IMR-90 (cell line): ENCODE data around the gene MAGI1. TPM values are rescaled to one million over a fixed set of nuclear protein-coding genes. Genes with fewer than 3 reads are reported as not detected.

Experiments used
- ATAC-seq: fragments of 200-7000 bp; cut with Tn5 transposase; 2 replicates; pipeline ENCODE4 v1.9.1; 2020; ENCODE audit warnings: low read depth, mild to moderate bottlenecking, moderate library complexity
- BruUV-seq: library from RNA; stranded (reverse); fragments of 400-500 nt; replicated peaks from 2 replicates; lab custom pipeline; 2021; lab: Mats Ljungman, UMichigan
- CTCF ChIA-PET: fragments of 300-600 bp; formaldehyde crosslinking; extraction: SDS; loops from one replicate; lab custom pipeline; 2021; ENCODE audit warnings: antibody characterized with exemption; lab: Yijun Ruan, JAX
- POLR2A ChIA-PET: fragments of 300-600 bp; sonication (Branson Sonifier 250); formaldehyde crosslinking; loops from one replicate; lab custom pipeline; 2022; ENCODE audit warnings: antibody characterized with exemption; ENCODE audit not compliant: unreplicated experiment; lab: Charles Lee
- DNase-seq: peaks from one replicate; pipeline ENCODE4 v3.0.0; 2013
- H2AFZ ChIP-seq: replicated peaks from 2 replicates; pipeline ENCODE3; 2013; ENCODE audit warnings: low read length, mild to moderate bottlenecking; ENCODE audit not compliant: poor library complexity
- H2AK5ac ChIP-seq: 2 replicates; pipeline ENCODE4 v1.6.1; 2013; ENCODE audit warnings: low read depth, low read length, inconsistent platforms
- H2AK9ac ChIP-seq: replicated peaks from 2 replicates; pipeline ENCODE3; 2013; ENCODE audit warnings: mild to moderate bottlenecking, low read depth, low read length, moderate library complexity; ENCODE audit not compliant: poor library complexity
- H2BK120ac ChIP-seq: 2 replicates; pipeline ENCODE4 v1.6.1; 2013; ENCODE audit warnings: low read depth, low read length, inconsistent platforms
- H2BK15ac ChIP-seq: 3 replicates; pipeline ENCODE4 v1.6.1; 2013; ENCODE audit warnings: low read depth, low read length, inconsistent platforms
- H2BK20ac ChIP-seq: 2 replicates; pipeline ENCODE4 v1.6.1; 2013; ENCODE audit warnings: low read depth, mild to moderate bottlenecking, inconsistent platforms, low read length, moderate library complexity
- H2BK5ac ChIP-seq: 2 replicates; pipeline ENCODE4 v1.6.1; 2013; ENCODE audit warnings: mild to moderate bottlenecking, low read depth, low read length, inconsistent platforms; ENCODE audit not compliant: poor library complexity, severe bottlenecking
- H3K14ac ChIP-seq: replicated peaks from 2 replicates; pipeline ENCODE4 v1.6.1; 2013; ENCODE audit warnings: low read depth, low read length, inconsistent platforms
- H3K18ac ChIP-seq: 2 replicates; pipeline ENCODE4 v1.6.1; 2013; ENCODE audit warnings: low read depth, low read length, control low read depth
- H3K23ac ChIP-seq: 2 replicates; pipeline ENCODE4 v1.6.1; 2013; ENCODE audit warnings: low read depth, low read length, inconsistent platforms
- H3K27ac ChIP-seq: 2 replicates; pipeline ENCODE4 v1.5.1; 2013; ENCODE audit warnings: mild to moderate bottlenecking, control low read depth, low read length; ENCODE audit not compliant: insufficient read depth
- H3K27me3 ChIP-seq: 2 replicates; pipeline ENCODE4 v1.6.1; 2013; ENCODE audit warnings: low read length; ENCODE audit not compliant: control insufficient read depth, insufficient read depth
- H3K36me3 ChIP-seq: 2 replicates; pipeline ENCODE4 v1.6.1; 2013; ENCODE audit warnings: low read length, mixed read lengths; ENCODE audit not compliant: control insufficient read depth, insufficient read depth
- H3K4ac ChIP-seq: 2 replicates; pipeline ENCODE4 v1.6.1; 2013; ENCODE audit warnings: low read depth, low read length, inconsistent platforms
- H3K4me1 ChIP-seq: 2 replicates; pipeline ENCODE4 v1.6.1; 2013; ENCODE audit warnings: low read length, mixed read lengths; ENCODE audit not compliant: control insufficient read depth, insufficient read depth
- H3K4me2 ChIP-seq: 2 replicates; pipeline ENCODE4 v1.6.1; 2013; ENCODE audit warnings: low read depth, mild to moderate bottlenecking, control low read depth, low read length, moderate library complexity
- H3K4me3 ChIP-seq: 2 replicates; pipeline ENCODE4 v1.5.1; 2013; ENCODE audit warnings: low read depth, mild to moderate bottlenecking, control low read depth, low read length, moderate library complexity; ENCODE audit not compliant: insufficient read depth
- H3K56ac ChIP-seq: 2 replicates; pipeline ENCODE4 v1.6.1; 2013; ENCODE audit warnings: low read length, inconsistent platforms; ENCODE audit not compliant: insufficient read depth; ENCODE audit errors: extremely low read depth
- H3K79me1 ChIP-seq, 2 experiments: 2 replicates each; pipeline ENCODE4 v1.6.1; 2013; ENCODE audit warnings: low read length in 2 of 2, inconsistent platforms in 1 of 2, low read depth in 1 of 2
- H3K9ac ChIP-seq: 2 replicates; pipeline ENCODE4 v1.6.1; 2013; ENCODE audit warnings: low read depth, low read length, control low read depth
- H3K9me1 ChIP-seq: 2 replicates; pipeline ENCODE4 v1.6.1; 2013; ENCODE audit warnings: low read length, inconsistent platforms; ENCODE audit not compliant: insufficient read depth
- H3K9me3 ChIP-seq: 2 replicates; pipeline ENCODE4 v1.6.1; 2013; ENCODE audit warnings: low read length; ENCODE audit not compliant: control insufficient read depth, insufficient read depth
- H4K20me1 ChIP-seq: 2 replicates; pipeline ENCODE4 v1.6.1; 2013; ENCODE audit warnings: low read length, inconsistent platforms; ENCODE audit not compliant: insufficient read depth
- H4K5ac ChIP-seq: 2 replicates; pipeline ENCODE4 v1.6.1; 2013; ENCODE audit warnings: mild to moderate bottlenecking, low read depth, low read length, control low read depth
- H4K8ac ChIP-seq, 2 experiments: 2 replicates each; pipeline ENCODE4 v1.6.1; 2013; ENCODE audit warnings: low read depth in 2 of 2, low read length in 2 of 2, control low read depth in 1 of 2, inconsistent platforms in 1 of 2
- H4K91ac ChIP-seq: 2 replicates; pipeline ENCODE4 v1.6.1; 2013; ENCODE audit warnings: low read depth, low read length, inconsistent platforms; ENCODE audit not compliant: insufficient read depth
- BHLHE40 ChIP-seq: fragments of 150-350 bp; IDR thresholded peaks from 2 replicates; pipeline ENCODE4 v1.6.1; 2016; ENCODE audit warnings: mild to moderate bottlenecking, low read depth, low read length
- CEBPB ChIP-seq: IDR thresholded peaks from 2 replicates; pipeline ENCODE4 v1.6.1; 2012; ENCODE audit warnings: low read depth, low read length, improper control_type of control experiment
- CHD1 ChIP-seq: IDR thresholded peaks from 2 replicates; pipeline ENCODE4 v1.6.1; 2012; ENCODE audit warnings: low read depth, low read length, improper control_type of control experiment
- FOS ChIP-seq: fragments of 150-350 bp; IDR thresholded peaks from 2 replicates; pipeline ENCODE4 v1.6.1; 2016; ENCODE audit warnings: low read depth, low read length
- MAFK ChIP-seq: IDR thresholded peaks from 2 replicates; pipeline ENCODE4 v1.6.1; 2012; ENCODE audit warnings: low read depth, low read length, improper control_type of control experiment
- MAZ ChIP-seq: IDR thresholded peaks from 2 replicates; pipeline ENCODE4 v1.6.1; 2012; ENCODE audit warnings: low read depth, mild to moderate bottlenecking, low read length, improper control_type of control experiment, moderate library complexity, borderline replicate concordance
- MXI1 ChIP-seq: IDR thresholded peaks from 2 replicates; pipeline ENCODE4 v1.6.1; 2012; ENCODE audit warnings: low read depth, mild to moderate bottlenecking, low read length, moderate library complexity, borderline replicate concordance
- NFE2L2 ChIP-seq: fragments of 150-350 bp; IDR thresholded peaks from 2 replicates; pipeline ENCODE4 v1.6.1; 2016; ENCODE audit warnings: low read depth, mild to moderate bottlenecking, low read length
- POLR2A ChIP-seq: IDR thresholded peaks from 2 replicates; pipeline ENCODE4 v1.6.1; 2012; ENCODE audit warnings: mild to moderate bottlenecking, low read depth, low read length
- RAD21 ChIP-seq: IDR thresholded peaks from 2 replicates; pipeline ENCODE4 v1.6.1; 2012; ENCODE audit warnings: low read length, improper control_type of control experiment
- RCOR1 ChIP-seq: IDR thresholded peaks from 2 replicates; pipeline ENCODE4 v1.6.1; 2012; ENCODE audit warnings: mild to moderate bottlenecking, low read length, improper control_type of control experiment; ENCODE audit not compliant: insufficient replicate concordance
- RFX5 ChIP-seq: IDR thresholded peaks from 2 replicates; pipeline ENCODE4 v1.8.0; 2012; ENCODE audit warnings: low read depth, mild to moderate bottlenecking, low read length, moderate library complexity
- SMC3 ChIP-seq: fragments of 150-350 bp; IDR thresholded peaks from 2 replicates; pipeline ENCODE4 v1.6.1; 2016; ENCODE audit warnings: low read depth, mild to moderate bottlenecking, antibody characterized with exemption, low read length, moderate library complexity
- USF2 ChIP-seq: fragments of 150-350 bp; IDR thresholded peaks from 2 replicates; pipeline ENCODE4 v1.6.1; 2017; ENCODE audit warnings: mild to moderate bottlenecking, antibody characterized with exemption, low read length, low read depth
- WGBS, 2 experiments: methylation state at CpG; one replicate each; pipeline versions ENCODE4 v1.1.5 to v1.1.7; 2013; ENCODE audit warnings: missing lambda C conversion rate in 2 of 2; ENCODE audit not compliant: insufficient read length in 1 of 2; ENCODE audit errors: extremely low coverage in 2 of 2; 5-methylcytosine and 5-hydroxymethylcytosine counted together
- dilution Hi-C: fragments of 300-500 bp; cut with HindIII; formaldehyde crosslinking; loops from one replicate; pipeline ENCODE4 v1.14.3; 2018; ENCODE audit warnings: low sequenced_read_pairs; ENCODE audit not compliant: unreplicated experiment
- in situ Hi-C: fragments of 300-500 bp; cut with MboI; formaldehyde crosslinking; loops from 3 replicates; pipeline ENCODE4 v1.14.3; 2019; ENCODE audit warnings: low sequenced_read_pairs, inconsistent platforms, mixed read lengths
- intact Hi-C: fragments of 100-400 bp; cut with micrococcal nuclease; formaldehyde crosslinking; loops from 2 replicates; pipeline ENCODE4 v1.10.0; 2022
- polyA plus RNA-seq, 3 experiments: library from polyadenylated mRNA; depleted of rRNA; stranded (reverse); fragments of >200 nt; gene quantifications; 2 replicates each; pipeline ENCODE4 v1.2.3, GENCODE V29; 2012; ENCODE audit warnings: low replicate concordance in 1 of 3
- total RNA-seq: library from RNA; depleted of rRNA; stranded (reverse); fragments of >200 nt; gene quantifications from 2 replicates; pipeline ENCODE4 v1.2.3, GENCODE V29; 2012
- TF ChIP-seq, protein P1 (sequence below): conservative IDR thresholded peaks from 2 replicates; pipeline ENCODE4 v1.5.1; 2012; ENCODE audit warnings: mild to moderate bottlenecking, low read depth, low read length, improper control_type of control experiment
- TF ChIP-seq, protein P2 (sequence below): fragments of 150-350 bp; IDR thresholded peaks from 2 replicates; pipeline ENCODE4 v1.6.1; 2016; ENCODE audit warnings: low read depth, mild to moderate bottlenecking, low read length, moderate library complexity, borderline replicate concordance

The MAGI1 gene
- total and polyA plus RNA-seq, 2 of the 4 experiments (the other 2 are of a cell fraction) = 14.5 to 24.2 TPM

DNA sequence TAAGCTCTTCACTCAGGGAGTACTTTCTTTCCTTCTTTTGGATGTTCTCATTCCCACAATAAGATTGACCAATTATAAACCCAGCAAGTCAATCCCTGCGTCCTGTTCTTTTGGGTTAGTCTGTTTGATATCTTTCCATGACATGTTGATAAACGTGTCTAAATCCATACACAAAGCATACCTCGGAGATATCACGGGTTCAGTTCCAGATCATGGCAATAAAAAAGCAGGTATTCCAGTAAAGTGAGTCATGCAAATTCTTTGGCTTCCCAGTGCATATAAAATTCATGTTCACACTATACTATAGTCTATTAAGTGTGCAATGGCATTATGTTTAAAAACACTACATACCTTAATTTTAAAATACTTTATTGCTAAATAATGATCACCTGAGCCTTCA lies 667.7 kb downstream of the MAGI1 start:
- POLR2A ChIA-PET = no interaction called here

More for the DNA sequence above, 667.7 kb downstream of the MAGI1 start:
- no CpG with 5 or more reads among the region's 4 CpGs for WGBS, 2 experiments
- H2AFZ ChIP-seq = no peak overlapping the region
- no peaks in the 10 kb centered on the region for H3K9me3 ChIP-seq
- in situ Hi-C loops = no loop called here
- no peak overlapping the region for H2AK9ac ChIP-seq
- no peak overlapping the region for H3K14ac ChIP-seq
- H2BK5ac ChIP-seq = no peak overlapping the region
- H2AK5ac ChIP-seq = no peak overlapping the region
- H3K4me3 ChIP-seq = no peak overlapping the region
- dilution Hi-C loops = no loop called here
- no peak overlapping the region for H3K56ac ChIP-seq
- no peaks in the 10 kb centered on the region for H3K9me1 ChIP-seq
- H2BK15ac ChIP-seq = no peak overlapping the region
- no peak overlapping the region for H3K18ac ChIP-seq
- CTCF ChIA-PET = interaction anchor here (1.1 kb wide), 1 partner anchor 29 kb away, joined by 3 read pairs; no protein-coding TSS in a partner anchor
- H3K27ac ChIP-seq = no peak overlapping the region
- no peaks in the 10 kb centered on the region for H3K27me3 ChIP-seq
- no peak overlapping the region for H4K5ac ChIP-seq
- no peak overlapping the region for H3K23ac ChIP-seq
- no peak for ATAC-seq
- H4K91ac ChIP-seq = no peak overlapping the region
- TF ChIP-seq RFX5 (no peak), MAZ (no peak), BHLHE40 (no peak), SMC3 (no peak), MXI1 (no peak), USF2 (no peak), POLR2A (no peak), MAFK (no peak), RAD21 (no peak), CEBPB (no peak), CHD1 (no peak), FOS (no peak), RCOR1 (no peak), NFE2L2 (no peak)
- TF ChIP-seq, protein P1, sequence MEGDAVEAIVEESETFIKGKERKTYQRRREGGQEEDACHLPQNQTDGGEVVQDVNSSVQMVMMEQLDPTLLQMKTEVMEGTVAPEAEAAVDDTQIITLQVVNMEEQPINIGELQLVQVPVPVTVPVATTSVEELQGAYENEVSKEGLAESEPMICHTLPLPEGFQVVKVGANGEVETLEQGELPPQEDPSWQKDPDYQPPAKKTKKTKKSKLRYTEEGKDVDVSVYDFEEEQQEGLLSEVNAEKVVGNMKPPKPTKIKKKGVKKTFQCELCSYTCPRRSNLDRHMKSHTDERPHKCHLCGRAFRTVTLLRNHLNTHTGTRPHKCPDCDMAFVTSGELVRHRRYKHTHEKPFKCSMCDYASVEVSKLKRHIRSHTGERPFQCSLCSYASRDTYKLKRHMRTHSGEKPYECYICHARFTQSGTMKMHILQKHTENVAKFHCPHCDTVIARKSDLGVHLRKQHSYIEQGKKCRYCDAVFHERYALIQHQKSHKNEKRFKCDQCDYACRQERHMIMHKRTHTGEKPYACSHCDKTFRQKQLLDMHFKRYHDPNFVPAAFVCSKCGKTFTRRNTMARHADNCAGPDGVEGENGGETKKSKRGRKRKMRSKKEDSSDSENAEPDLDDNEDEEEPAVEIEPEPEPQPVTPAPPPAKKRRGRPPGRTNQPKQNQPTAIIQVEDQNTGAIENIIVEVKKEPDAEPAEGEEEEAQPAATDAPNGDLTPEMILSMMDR = no peak
- TF ChIP-seq, protein P2, sequence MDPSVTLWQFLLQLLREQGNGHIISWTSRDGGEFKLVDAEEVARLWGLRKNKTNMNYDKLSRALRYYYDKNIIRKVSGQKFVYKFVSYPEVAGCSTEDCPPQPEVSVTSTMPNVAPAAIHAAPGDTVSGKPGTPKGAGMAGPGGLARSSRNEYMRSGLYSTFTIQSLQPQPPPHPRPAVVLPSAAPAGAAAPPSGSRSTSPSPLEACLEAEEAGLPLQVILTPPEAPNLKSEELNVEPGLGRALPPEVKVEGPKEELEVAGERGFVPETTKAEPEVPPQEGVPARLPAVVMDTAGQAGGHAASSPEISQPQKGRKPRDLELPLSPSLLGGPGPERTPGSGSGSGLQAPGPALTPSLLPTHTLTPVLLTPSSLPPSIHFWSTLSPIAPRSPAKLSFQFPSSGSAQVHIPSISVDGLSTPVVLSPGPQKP = no peak
- 0 out of 2 replicates have a peak, but pooled peaks cover 2% of the 10 kb centered on the region for H3K36me3 ChIP-seq
- BruUV-seq = no TSS peak
- H2BK120ac ChIP-seq = no peak overlapping the region
- no peaks in the 10 kb centered on the region for H4K20me1 ChIP-seq
- no peak overlapping the region for H2BK20ac ChIP-seq
- no peak overlapping the region for H3K4ac ChIP-seq
- no peaks in the 10 kb centered on the region for H3K79me1 ChIP-seq
- H4K8ac ChIP-seq = no peak overlapping the region
- DNase-seq = no peak
- intact Hi-C loops = no loop called here
- no peaks in the 10 kb centered on the region for H3K4me1 ChIP-seq
- H3K4me2 ChIP-seq = no peak overlapping the region
- no peak overlapping the region for H3K9ac ChIP-seq
